ENCODE measurements around the gene PLEKHG3. TPM values are rescaled to one million over a fixed set of nuclear protein-coding genes. Genes with fewer than 3 reads are reported as not detected.

PLEKHG3 gene
- total and polyA plus RNA-seq, 2 of the 13 experiments (the other 11 are each of a cell fraction or from before 2014, with no cell fraction given), result 7.1 to 9.8 TPM

- TF ChIP-seq ZBTB34 (CRISPR knock-in tag; IDR thresholded peaks at IDR 0.05), result peak; percentile 86
- TF ChIP-seq DR1 (CRISPR knock-in tag; IDR thresholded peaks at IDR 0.05), result no peak
- TF ChIP-seq SAFB2 (CRISPR knock-in tag; IDR thresholded peaks at IDR 0.05; ENCODE audit: borderline replicate concordance, low read depth), result no peak
- TF ChIP-seq STAG1 (CRISPR knock-in tag; IDR thresholded peaks at IDR 0.05), result no peak
- no peak for TF ChIP-seq ZNF260 (CRISPR knock-in tag; IDR thresholded peaks at IDR 0.05; ENCODE audit: borderline replicate concordance, low read depth)
- no peak for TF ChIP-seq PHF8 (CRISPR knock-in tag; IDR thresholded peaks at IDR 0.05)
- peak; percentile 49; the same call in 1 of the 2 replicates for TF ChIP-seq ZBTB4 (CRISPR knock-in tag; IDR thresholded peaks at IDR 0.05; ENCODE audit: borderline replicate concordance)
- no peak for TF ChIP-seq ZNF724P (CRISPR knock-in tag; IDR thresholded peaks at IDR 0.05; ENCODE audit: borderline replicate concordance)
- TF ChIP-seq NCOA2 (CRISPR knock-in tag; IDR thresholded peaks at IDR 0.05), result no peak
- no peak for TF ChIP-seq RBM39 (IDR thresholded peaks at IDR 0.05; ENCODE audit: low read depth, low read length, poor library complexity, severe bottlenecking)
- TF ChIP-seq ZNF12 (CRISPR knock-in tag; IDR thresholded peaks at IDR 0.05), result no peak
- TF ChIP-seq PRPF4 (IDR thresholded peaks at IDR 0.05; ENCODE audit: low read depth, low read length, poor library complexity, severe bottlenecking), result no peak
- TF ChIP-seq ZNF530 (CRISPR knock-in tag; IDR thresholded peaks at IDR 0.05; ENCODE audit: low read depth), result no peak
- peak; percentile 67; the same call in 1 of the 2 replicates for TF ChIP-seq ZNF891 (CRISPR knock-in tag; IDR thresholded peaks at IDR 0.05)
- TF ChIP-seq RERE (CRISPR knock-in tag; IDR thresholded peaks at IDR 0.05; ENCODE audit: low read depth), result no peak
- TF ChIP-seq FOXC1 (CRISPR knock-in tag; IDR thresholded peaks at IDR 0.05; ENCODE audit: borderline replicate concordance), result no peak
- TF ChIP-seq NCOR1 (IDR thresholded peaks at IDR 0.05; ENCODE audit: borderline replicate concordance, low read length), result peak; percentile 54; the same call in 1 of the 2 replicates
- TF ChIP-seq CHD4 (IDR thresholded peaks at IDR 0.05; ENCODE audit: borderline replicate concordance, low read length), result no peak
These were observed 32.3 kb downstream of the PLEKHG3 start (continued) for GRCh38 chr14:64736271-64737169.
